Activated T-cell treated with anti-CD3 and anti-CD28 coated beads, Interleukin-2, amount 50 U/mL, for 48 hours (primary cell): ENCODE results near the gene HPD.
"Not testable (repeated sequence)": the region's sequence is repeated elsewhere in the genome, so short reads cannot be mapped to it uniquely, and the experiment has no call there.

Source experiments
- DNase-seq, 2 experiments: peaks; one replicate each; pipeline ENCODE4 v3.0.0-alpha.2; 2020

The HPD gene

DNA sequence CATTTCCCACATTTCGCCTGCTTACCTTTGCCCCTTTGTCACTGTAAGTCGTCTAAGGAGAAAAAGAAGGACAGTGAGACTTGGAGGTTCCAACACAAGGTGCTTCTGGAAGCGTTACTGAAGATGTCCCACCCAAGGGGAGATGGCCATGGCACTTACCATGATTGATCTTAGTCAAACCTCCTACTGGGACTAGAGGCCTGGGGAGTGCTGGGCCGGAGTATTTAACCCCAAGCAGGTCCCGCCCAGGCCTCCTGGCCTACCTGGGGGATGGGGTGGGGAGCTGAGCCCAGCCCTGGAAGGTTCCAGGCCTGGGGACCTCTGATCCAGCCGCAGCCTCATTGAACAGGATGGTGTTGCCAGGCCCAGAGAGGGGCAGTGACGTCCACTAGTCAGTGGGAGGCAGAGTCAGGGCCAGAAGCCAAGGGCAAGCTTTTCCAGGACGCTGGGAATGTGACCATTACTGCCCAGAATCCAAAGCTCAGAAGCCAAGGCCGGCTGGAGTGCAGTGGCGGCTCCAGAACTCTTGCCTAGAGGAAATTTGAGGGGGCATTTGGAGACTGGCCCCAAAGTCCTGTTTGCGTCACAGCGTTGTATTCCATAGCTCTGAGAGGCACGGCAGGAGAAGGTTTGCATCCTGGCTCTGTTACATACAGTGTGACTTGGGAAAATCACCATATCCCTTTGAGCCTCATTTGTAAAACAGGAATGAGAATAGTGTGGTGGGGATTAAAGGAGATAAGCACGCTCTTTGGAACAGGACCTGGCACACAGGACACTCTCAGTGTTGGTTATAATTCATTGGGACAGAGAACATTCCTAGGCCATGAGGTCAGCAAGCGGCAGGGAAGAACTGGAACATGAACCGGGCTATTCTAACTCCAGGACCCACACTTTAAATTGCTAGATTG lies at the start of gene HPD:
Gene HPD (minus strand): TSS at position 198 of the 911 bp plus-strand sequence. CDS start 36 bp downstream, at position 162.
- DNase-seq = no peak

DNA sequence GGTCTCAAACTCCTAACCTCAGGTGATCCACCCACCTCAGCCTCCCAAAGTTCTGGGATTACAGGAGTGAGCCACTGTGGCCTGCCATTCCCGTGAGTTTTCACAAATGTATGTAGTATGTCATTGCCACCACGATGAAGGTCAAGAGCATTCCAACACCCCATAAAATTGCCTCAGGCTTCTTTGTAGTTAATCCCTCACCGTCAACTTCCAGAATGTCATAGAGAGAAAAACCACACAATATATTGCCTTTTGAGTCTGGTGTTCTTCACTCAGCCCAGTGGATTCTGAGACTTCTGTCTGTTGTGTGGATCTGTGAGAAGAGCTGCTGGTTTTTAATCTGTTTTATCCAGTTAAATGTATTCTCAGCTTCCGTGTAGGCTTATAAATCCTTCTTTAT lies 47.1 kb upstream of the HPD start:
- DNase-seq = no peak

DNA sequence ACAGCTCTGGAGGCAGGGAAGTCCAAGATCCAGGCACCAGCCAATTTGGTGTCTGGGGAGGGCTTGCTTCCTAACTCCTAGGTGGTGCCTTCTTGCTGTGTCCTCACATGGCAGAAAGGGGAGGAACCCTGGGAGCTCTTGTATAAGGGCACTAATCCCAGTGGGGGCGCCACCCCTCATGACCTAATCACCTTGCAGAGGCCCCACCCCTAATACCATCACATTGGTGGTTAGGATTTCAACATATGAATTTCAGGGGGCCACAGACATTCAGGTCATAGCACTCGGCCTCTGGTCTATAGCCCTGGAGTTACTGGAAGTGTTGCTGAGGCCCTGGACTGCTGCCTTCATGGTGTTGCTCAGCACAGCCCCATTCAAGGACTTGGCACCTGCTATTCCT lies 44.5 kb upstream of the HPD start:
- DNase-seq = no peak

GRCh38 chr12:121899590-121899989 lies 40.9 kb upstream of the HPD start:
- DNase-seq = no peak

- DNase-seq = no peak
Observed at GRCh38 chr12:121898287-121898686, 39.6 kb upstream of the HPD start.

DNA sequence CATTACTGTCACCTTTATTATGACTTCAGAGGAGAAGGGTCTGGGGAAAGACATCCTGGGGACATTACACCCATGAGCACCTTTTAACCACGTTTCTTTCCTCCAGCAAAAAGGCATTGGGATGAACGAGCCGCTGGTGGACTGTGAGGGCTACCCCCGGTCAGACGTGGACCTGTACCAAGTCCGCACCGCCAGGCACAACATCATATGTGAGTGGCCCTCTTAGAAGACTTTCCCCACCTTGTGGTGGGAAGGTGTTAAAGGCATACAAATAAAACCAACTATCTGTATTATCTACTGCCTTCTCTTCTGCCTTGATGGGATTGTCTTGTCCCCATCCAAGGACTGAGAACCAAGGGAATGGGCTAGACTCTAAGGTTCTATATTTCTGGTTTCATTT lies 36.0 kb upstream of the HPD start:
- no peak for DNase-seq

DNA sequence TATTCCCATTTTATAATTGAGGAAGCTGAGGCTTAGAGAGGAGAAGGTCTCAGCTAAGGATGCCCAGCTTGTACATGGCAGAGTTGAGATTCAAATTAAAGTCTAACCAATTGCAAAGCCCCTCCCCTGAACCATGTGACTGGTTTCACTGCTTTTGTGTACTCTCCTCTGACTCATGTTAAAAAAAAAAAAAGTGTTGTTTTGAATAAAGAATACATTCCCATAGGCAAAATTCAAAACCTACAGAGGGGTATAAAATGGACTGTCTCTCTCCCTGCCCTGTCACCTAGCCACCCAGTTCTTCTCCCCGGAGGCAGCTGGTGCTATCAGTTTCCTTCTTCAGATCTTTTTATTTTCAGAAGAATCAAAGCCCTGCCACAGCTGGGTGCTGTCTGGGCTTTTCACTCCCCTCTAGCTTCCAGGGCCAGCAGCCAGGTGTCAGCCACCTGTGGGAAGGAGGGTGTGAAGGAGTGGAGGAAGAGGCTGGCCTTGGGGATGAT lies 35.4 kb upstream of the HPD start:
- DNase-seq = peak in 1 of 2 experiments; percentile 30

DNA sequence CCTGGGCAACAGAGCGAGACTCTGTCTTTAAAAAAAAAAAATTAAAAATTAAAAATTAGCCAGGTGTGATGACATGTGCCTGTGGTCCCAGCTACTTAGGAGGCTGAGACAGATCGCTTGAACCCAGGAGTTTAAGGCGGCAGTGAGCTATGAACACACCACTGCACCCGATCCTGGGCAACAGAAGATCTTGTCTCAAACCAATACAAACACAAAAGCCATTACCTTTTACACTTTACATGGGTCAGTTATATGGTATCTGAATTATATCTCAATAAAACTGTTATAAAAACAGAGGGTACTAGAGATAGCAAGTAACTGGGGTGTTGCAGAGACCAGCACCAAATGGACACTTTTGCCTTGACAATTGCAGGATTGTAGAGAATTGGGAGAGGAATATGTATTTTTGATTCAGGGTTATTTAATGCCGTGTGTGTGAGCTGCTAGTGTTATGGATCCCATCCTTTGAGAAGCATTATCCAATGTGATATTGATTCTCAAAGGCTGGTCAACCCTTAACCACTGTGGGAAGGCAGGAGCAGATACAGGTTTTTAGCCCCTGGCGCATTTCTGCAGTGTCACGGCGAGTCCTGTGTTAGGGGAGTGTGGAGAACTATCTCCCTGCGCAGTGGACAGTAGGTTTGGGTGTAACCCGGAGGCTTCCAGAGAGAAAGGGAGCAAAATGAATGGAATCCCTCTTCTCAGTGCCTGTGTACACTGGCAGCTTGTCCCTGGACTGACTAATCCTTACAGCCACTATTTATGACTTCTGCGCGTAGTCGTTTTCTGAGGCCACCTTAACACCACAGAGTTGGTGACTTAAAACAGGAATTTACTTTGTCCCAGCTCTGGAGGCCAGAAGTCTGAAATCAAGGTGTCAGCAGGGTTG lies 34.3 kb upstream of the HPD start:
- DNase-seq = no peak

DNA sequence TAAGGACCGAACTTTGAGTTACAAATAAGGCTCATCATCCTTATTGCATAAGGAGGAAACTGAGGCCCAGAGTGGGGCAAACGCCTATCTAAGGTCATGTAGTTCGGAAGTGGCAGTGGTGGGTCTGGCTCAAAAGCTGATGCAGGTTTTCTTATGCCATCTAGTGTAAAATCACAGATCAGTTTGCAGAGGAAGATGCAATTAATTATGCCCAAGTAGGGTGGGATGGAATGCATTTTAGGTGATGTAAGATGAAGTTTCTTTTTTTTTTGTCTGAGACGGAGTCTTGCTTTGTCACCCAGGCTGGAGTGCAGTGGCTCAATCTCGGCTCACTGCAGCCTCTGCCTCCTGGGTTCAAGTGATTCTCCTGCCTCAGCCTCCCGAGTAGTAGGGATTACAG lies 31.0 kb upstream of the HPD start:
- DNase-seq = not testable (repeated sequence)

GRCh38 chr12:121889274-121889624 lies 30.6 kb upstream of the HPD start:
- no peak for DNase-seq

- peak; percentile 100 for DNase-seq
Observed at GRCh38 chr12:121888478-121889273, 30.0 kb upstream of the HPD start, which contains the start of gene PSMD9. PSMD9 (plus strand) TSS chr12:121888790; CDS start chr12:121888857, 67 bp downstream.

DNA sequence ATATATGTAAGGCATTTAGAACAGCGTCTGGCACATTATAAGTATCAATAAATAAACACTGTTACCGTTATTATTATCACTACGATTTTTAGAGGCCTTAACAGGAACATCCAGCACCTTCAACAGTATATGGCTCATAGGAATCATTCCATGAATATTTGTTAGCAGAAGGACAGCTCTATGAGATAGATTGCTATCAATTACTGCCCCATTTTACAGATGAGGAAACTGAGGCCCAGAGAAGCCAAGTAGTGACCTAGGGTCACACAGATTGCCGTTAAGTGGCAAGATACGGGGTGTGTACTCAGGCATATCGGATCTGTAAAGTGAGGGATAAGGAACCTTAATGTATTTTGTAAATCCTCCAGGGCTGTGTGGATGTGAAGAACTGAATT lies 29.4 kb upstream of the HPD start:
- no peak for DNase-seq

GRCh38 chr12:121885129-121885528 lies 26.5 kb upstream of the HPD start:
- DNase-seq = not testable (repeated sequence)

GRCh38 chr12:121883315-121883660 lies 24.6 kb upstream of the HPD start:
- DNase-seq = no peak

DNA sequence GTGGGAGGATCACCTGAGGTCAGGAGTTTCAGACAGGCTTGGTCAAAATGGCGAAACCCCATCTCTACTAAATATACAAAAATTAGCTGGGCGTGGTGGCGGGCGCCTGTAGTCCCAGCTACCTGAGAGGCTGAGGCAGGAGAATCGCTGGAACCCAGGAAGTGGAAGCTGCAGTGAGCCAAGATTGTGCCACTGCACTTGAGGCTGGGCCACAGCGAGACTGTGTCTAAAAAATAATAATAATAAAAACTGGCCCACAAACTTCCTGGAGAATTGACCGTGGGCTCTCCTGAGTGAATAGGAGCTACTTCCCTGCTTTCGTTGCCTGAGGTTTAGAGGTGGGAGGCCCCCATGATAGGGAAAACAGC lies 17.4 kb upstream of the HPD start:
- not testable (repeated sequence) for DNase-seq

GRCh38 chr12:121875582-121875981 lies 16.9 kb upstream of the HPD start:
- no peak for DNase-seq

- DNase-seq = no peak
Observed at GRCh38 chr12:121874071-121874470, 15.4 kb upstream of the HPD start.

DNA sequence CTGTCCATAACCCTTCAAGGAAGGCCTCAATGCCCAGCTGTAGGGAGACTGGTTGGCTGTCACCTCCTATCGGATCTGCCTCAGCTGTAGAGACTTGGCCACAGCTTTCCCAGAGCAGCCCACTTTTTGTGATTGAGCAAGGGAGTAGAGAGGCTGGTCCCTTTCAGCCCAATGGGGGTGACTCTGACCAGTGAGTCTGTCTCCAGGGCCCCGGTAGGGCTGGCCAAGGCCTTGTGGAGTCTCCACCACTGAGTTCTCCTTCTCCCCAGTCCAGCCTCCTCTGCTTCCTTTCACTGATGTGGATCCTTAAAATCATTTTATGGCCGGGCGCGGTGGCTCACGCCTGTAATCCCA lies 14.5 kb upstream of the HPD start:
- no peak for DNase-seq

- peak in 1 of 2 experiments; percentile 33 for DNase-seq
Observed at GRCh38 chr12:121872546-121873215, 14.0 kb upstream of the HPD start.

- DNase-seq = no peak
Observed at GRCh38 chr12:121871467-121871866, 12.8 kb upstream of the HPD start.

DNA sequence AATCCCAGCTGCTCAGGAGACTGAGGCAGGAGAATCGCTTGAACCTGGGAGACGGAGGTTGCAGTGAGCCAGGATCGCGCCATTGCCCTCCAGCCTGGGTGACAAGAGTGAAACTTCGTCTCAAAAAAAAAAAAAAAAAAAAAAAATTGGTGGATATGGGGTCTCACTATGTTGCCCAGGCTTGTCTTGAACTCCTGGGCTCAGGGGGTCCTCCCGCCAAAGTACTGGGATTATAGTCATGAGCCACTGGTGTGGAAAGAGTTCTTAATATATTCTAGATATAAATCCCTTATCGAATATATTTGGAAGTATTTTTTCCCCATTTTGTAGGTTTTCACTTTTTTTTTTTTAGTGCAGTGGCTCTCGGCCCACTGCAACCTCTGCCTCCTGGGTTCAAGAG lies 10.6 kb upstream of the HPD start:
- DNase-seq = not testable (repeated sequence)

- no peak for DNase-seq
Observed at GRCh38 chr12:121866331-121866730, 7.7 kb upstream of the HPD start.
